ENCODE results near the gene PRPF18. TPM values are rescaled to one million over a fixed set of nuclear protein-coding genes. Genes with fewer than 3 reads are reported as not detected.

PRPF18 gene
- total RNA-seq, 1 donor from 2014 or later: 26.1 TPM

DNA sequence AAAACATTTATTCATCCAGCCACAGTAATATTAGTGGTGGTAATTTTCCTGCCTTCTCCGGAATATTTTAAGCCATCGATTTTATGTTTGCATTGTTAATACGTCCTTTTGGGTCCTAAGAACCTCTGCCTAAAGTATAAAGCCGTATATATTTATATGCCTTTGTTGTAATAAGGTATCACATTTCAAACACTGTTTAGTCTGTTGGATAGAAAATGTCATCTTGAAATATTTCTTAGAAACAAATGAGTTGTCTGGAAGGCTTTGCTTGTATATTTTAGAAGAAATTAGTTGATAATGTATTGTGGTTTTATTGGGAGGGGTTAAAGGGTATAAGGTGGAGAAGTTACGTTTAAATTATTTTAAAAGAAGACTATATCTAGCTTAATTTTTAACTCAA lies 11.1 kb downstream of the PRPF18 start:
- CTCF ChIA-PET: no interaction called here
- POLR2A ChIA-PET: no interaction called here
- DNase-seq (no peak), ATAC-seq (ENCODE audit: low read depth) (no peak)
- Mint-ChIP-seq H3K9me3 (no peaks in the 10 kb centered on the region), H3K27ac (no peak overlapping the region), H3K27me3 (no peaks in the 10 kb centered on the region), H3K4me1 (peaks cover 4% of the 10 kb centered on the region), H3K36me3 (ENCODE audit: low read depth) (peaks cover 58% of the 10 kb centered on the region), H3K4me3 (no peak overlapping the region)
- no peak for TF ChIP-seq CTCF (IDR thresholded peaks at IDR 0.05)
- intact Hi-C loops (cut with micrococcal nuclease): no loop called here

DNA sequence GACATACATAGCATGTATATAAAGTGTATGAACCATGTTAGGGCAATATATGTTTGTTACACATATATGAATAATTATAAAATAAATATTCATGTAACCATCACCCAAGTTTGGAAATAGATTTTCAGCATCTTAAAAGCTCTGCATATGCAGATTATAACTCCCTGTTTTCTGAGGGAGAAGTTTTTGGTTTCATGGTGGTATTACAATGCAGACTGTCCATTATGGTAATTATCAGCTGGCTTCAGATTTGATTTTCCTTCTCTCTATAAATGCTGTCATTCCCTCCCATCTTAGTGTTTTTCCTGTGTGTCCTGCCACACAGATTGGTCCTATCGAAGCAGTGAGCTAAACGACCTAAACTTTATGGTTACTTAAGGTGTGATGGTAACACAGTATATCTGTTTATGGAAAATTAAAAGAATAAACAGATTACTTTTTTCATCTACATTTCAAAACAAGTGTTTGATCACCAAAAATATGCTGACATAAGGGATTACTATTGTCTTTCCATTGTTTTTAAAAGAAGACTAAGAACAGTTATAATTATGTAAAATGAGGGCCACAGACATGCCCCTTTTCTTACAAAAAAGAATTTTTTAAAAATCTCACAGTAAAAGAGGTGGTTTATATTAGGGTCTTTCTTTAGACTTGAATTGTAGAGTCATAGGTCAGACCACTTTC lies 17.7 kb downstream of the PRPF18 start:
- Mint-ChIP-seq H3K4me3 (no peak overlapping the region), H3K4me1 (no peaks in the 10 kb centered on the region), H3K9me3 (no peaks in the 10 kb centered on the region), H3K27me3 (no peaks in the 10 kb centered on the region), H3K27ac (no peak overlapping the region), H3K36me3 (ENCODE audit: low read depth) (peaks cover 67% of the 10 kb centered on the region)
- ChIA-PET CTCF (interaction anchor here (1.0 kb wide), 1 partner anchor 9 kb away, joined by 4 read pairs; no protein-coding TSS in a partner anchor), POLR2A (no interaction called here)
- TF ChIP-seq CTCF (IDR thresholded peaks at IDR 0.05): no peak
- intact Hi-C loops (cut with micrococcal nuclease): no loop called here
- DNase-seq (no peak), ATAC-seq (ENCODE audit: low read depth) (no peak)

- ChIA-PET POLR2A (no interaction called here), CTCF (no interaction called here)
- no peak overlapping the region for H3K27ac Mint-ChIP-seq
- H3K27me3 Mint-ChIP-seq: no peaks in the 10 kb centered on the region
- ATAC-seq (ENCODE audit: low read depth): no peak
- H3K4me3 Mint-ChIP-seq: no peak overlapping the region
- TF ChIP-seq CTCF (IDR thresholded peaks at IDR 0.05): no peak
- H3K4me1 Mint-ChIP-seq: no peaks in the 10 kb centered on the region
- H3K36me3 Mint-ChIP-seq (ENCODE audit: low read depth): peaks cover 78% of the 10 kb centered on the region
- intact Hi-C loops (cut with micrococcal nuclease): no loop called here
- no peak for DNase-seq
- H3K9me3 Mint-ChIP-seq: no peaks in the 10 kb centered on the region
Observed at GRCh38 chr10:13608246-13608853, 21.6 kb downstream of the PRPF18 start.

- TF ChIP-seq CTCF (IDR thresholded peaks at IDR 0.05): no peak
- intact Hi-C loops (cut with micrococcal nuclease): loop anchor here (1.0 kb wide), 1 partner anchor 165 kb away; no protein-coding TSS in a partner anchor
- no peaks in the 10 kb centered on the region for H3K27me3 Mint-ChIP-seq
- DNase-seq (no peak), ATAC-seq (ENCODE audit: low read depth) (no peak)
- ChIA-PET POLR2A (no interaction called here), CTCF (interaction anchor here (1.1 to 1.4 kb wide), 2 partner anchors 8 to 9 kb away, joined by 4 read pairs; no protein-coding TSS in a partner anchor)
- no peak overlapping the region for H3K27ac Mint-ChIP-seq
- H3K36me3 Mint-ChIP-seq (ENCODE audit: low read depth): peaks cover 85% of the 10 kb centered on the region
- no peaks in the 10 kb centered on the region for H3K9me3 Mint-ChIP-seq
- H3K4me3 Mint-ChIP-seq: no peak overlapping the region
- H3K4me1 Mint-ChIP-seq: no peaks in the 10 kb centered on the region
Observed at GRCh38 chr10:13612654-13613373, 26.0 kb downstream of the PRPF18 start.

DNA sequence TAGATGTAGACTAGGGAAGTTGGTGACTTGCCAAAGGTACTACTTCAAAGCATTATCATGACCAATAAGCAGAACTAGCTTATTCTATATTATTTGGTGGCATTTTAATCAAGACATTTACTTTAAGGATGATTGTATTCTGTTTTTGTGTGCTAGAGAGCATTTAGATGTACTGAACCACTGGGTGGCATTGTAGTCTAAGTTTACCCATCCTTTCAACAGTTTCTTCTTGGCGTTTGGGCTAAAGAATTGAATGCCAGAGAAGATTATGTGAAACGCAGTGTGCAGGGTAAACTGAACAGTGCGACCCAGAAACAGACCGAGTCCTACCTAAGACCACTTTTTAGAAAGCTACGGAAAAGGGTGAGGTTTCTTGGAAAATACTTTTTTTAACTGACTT lies 26.8 kb downstream of the PRPF18 start:
- H3K4me1 Mint-ChIP-seq: no peaks in the 10 kb centered on the region
- CTCF ChIA-PET: interaction anchor here (1.1 to 1.4 kb wide), 2 partner anchors 9 to 10 kb away, joined by 4 read pairs; no protein-coding TSS in a partner anchor
- TF ChIP-seq CTCF (IDR thresholded peaks at IDR 0.05): no peak
- DNase-seq (no peak), ATAC-seq (ENCODE audit: low read depth) (no peak)
- H3K27me3 Mint-ChIP-seq: no peaks in the 10 kb centered on the region
- peaks cover 86% of the 10 kb centered on the region for H3K36me3 Mint-ChIP-seq (ENCODE audit: low read depth)
- intact Hi-C loops (cut with micrococcal nuclease): loop anchor here (1.0 kb wide), 1 partner anchor 165 kb away; no protein-coding TSS in a partner anchor
- POLR2A ChIA-PET: no interaction called here
- no peaks in the 10 kb centered on the region for H3K9me3 Mint-ChIP-seq
- no peak overlapping the region for H3K27ac Mint-ChIP-seq
- no peak overlapping the region for H3K4me3 Mint-ChIP-seq
